Measurements from ENCODE around the gene MYOD1. TPM values are rescaled to one million over a fixed set of nuclear protein-coding genes. Genes with fewer than 3 reads are reported as not detected.

The MYOD1 gene
- total and polyA plus RNA-seq, 9 donors = not detected

GRCh38 chr11:17725174-17725573 is 5.8 kb downstream of the MYOD1 start:
- Histone ChIP-seq H3K9me3 (no peaks in the 10 kb centered on the region), H3K4me1 (ENCODE audit: insufficient read depth) (no peaks in the 10 kb centered on the region), H3K4me3 (no peak overlapping the region), H3K27me3 (no peaks in the 10 kb centered on the region), H3K36me3 (no peaks in the 10 kb centered on the region), H3K27ac (no peak overlapping the region)
- intact Hi-C loops (cut with DNase I) = no loop called here
- TF ChIP-seq EP300 (IDR thresholded peaks at IDR 0.05) (no peak), POLR2A (IDR thresholded peaks at IDR 0.05) (no peak)
- TF ChIP-seq, protein P1, sequence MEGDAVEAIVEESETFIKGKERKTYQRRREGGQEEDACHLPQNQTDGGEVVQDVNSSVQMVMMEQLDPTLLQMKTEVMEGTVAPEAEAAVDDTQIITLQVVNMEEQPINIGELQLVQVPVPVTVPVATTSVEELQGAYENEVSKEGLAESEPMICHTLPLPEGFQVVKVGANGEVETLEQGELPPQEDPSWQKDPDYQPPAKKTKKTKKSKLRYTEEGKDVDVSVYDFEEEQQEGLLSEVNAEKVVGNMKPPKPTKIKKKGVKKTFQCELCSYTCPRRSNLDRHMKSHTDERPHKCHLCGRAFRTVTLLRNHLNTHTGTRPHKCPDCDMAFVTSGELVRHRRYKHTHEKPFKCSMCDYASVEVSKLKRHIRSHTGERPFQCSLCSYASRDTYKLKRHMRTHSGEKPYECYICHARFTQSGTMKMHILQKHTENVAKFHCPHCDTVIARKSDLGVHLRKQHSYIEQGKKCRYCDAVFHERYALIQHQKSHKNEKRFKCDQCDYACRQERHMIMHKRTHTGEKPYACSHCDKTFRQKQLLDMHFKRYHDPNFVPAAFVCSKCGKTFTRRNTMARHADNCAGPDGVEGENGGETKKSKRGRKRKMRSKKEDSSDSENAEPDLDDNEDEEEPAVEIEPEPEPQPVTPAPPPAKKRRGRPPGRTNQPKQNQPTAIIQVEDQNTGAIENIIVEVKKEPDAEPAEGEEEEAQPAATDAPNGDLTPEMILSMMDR (IDR thresholded peaks at IDR 0.05) = no peak
- DNase-seq = no peak
- 66 to 76% (median 71%) methylated on average over 2 of the region's 2 CpGs for WGBS, 3 donors

DNA sequence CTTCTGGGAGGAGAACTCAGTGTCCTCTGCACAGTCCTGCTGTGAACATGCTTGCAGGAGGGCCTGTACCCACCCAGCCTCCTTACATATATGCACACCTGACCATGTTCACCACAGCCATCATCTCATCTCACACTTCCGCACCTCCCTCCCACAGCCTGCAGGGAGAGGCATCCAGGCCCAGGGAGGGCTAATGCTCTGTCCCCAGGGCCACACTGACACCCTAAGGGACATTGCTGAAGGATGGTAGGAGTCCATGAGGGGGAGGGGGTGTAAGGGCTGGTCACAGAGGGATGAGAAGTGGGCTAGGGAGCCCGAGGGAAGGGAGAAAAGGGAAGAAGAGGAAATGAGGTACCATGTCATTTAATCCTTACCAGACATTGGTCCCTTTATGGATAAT is 10.8 kb downstream of the MYOD1 start:
- intact Hi-C loops (cut with DNase I) = loop anchor here (2.0 to 5.0 kb wide), 2 partner anchors 243 to 247 kb away; no protein-coding TSS in a partner anchor
- TF ChIP-seq EP300 (IDR thresholded peaks at IDR 0.05) (no peak), POLR2A (IDR thresholded peaks at IDR 0.05) (no peak)
- TF ChIP-seq, protein P1 (IDR thresholded peaks at IDR 0.05) = no peak
- 49 to 55% (median 49%) methylated on average over 2 of the region's 2 CpGs for WGBS, 3 donors
- Histone ChIP-seq H3K4me1 (ENCODE audit: insufficient read depth) (peaks cover 6% of the 10 kb centered on the region), H3K36me3 (no peaks in the 10 kb centered on the region), H3K4me3 (no peak overlapping the region), H3K27me3 (no peaks in the 10 kb centered on the region), H3K9me3 (no peaks in the 10 kb centered on the region), H3K27ac (no peak overlapping the region)
- peak in 1 of 5 donors; percentile 5 for DNase-seq

- Histone ChIP-seq H3K9me3 (no peaks in the 10 kb centered on the region), H3K4me3 (no peak overlapping the region), H3K4me1 (ENCODE audit: insufficient read depth) (peaks cover 6% of the 10 kb centered on the region), H3K36me3 (no peaks in the 10 kb centered on the region), H3K27ac (no peak overlapping the region), H3K27me3 (no peaks in the 10 kb centered on the region)
- WGBS, 3 donors = 9 to 15% (median 12%) methylated on average over 9 of the region's 9 CpGs
- intact Hi-C loops (cut with DNase I) = loop anchor here (2.0 to 5.0 kb wide), 2 partner anchors 242 to 246 kb away; no protein-coding TSS in a partner anchor
- DNase-seq = peak; percentile 44 to 83 (median 77)
- TF ChIP-seq, protein P1 (IDR thresholded peaks at IDR 0.05) = peak; percentile 24 to 65 (median 57)
- TF ChIP-seq EP300 (IDR thresholded peaks at IDR 0.05) (no peak), POLR2A (IDR thresholded peaks at IDR 0.05) (no peak)
These were observed 11.5 kb downstream of the MYOD1 start for GRCh38 chr11:17730608-17731462.

GRCh38 chr11:17733261-17733660 is 13.9 kb downstream of the MYOD1 start:
- DNase-seq = no peak
- H3K27ac ChIP-seq = no peak overlapping the region
- H3K4me1 ChIP-seq (ENCODE audit: insufficient read depth) = peaks cover 6% of the 10 kb centered on the region
- intact Hi-C loops (cut with DNase I) = loop anchor here in 3 of 4 donors (5.0 kb wide), 1 partner anchor 244 kb away; no protein-coding TSS in a partner anchor
- no peak for TF ChIP-seq EP300 (IDR thresholded peaks at IDR 0.05)
- no peak for TF ChIP-seq POLR2A (IDR thresholded peaks at IDR 0.05)
- TF ChIP-seq, protein P1 (IDR thresholded peaks at IDR 0.05) = no peak
- H3K9me3 ChIP-seq = no peaks in the 10 kb centered on the region
- no peak overlapping the region for H3K4me3 ChIP-seq
- H3K36me3 ChIP-seq = no peaks in the 10 kb centered on the region
- 84 to 89% (median 85%) methylated on average over 4 of the region's 4 CpGs for WGBS, 3 donors
- H3K27me3 ChIP-seq = no peaks in the 10 kb centered on the region

All from ovary (tissue), 9 donors.